ENCODE measurements around the gene BET1.

BET1 gene

GRCh38 chr7:93973134-93973533 lies 31.0 kb downstream of the BET1 start:
- no peak overlapping the region for H3K27ac ChIP-seq
- TF ChIP-seq ZFX (IDR thresholded peaks at IDR 0.05) (no peak), CTCF (conservative IDR thresholded peaks at IDR 0.05) (no peak)

DNA sequence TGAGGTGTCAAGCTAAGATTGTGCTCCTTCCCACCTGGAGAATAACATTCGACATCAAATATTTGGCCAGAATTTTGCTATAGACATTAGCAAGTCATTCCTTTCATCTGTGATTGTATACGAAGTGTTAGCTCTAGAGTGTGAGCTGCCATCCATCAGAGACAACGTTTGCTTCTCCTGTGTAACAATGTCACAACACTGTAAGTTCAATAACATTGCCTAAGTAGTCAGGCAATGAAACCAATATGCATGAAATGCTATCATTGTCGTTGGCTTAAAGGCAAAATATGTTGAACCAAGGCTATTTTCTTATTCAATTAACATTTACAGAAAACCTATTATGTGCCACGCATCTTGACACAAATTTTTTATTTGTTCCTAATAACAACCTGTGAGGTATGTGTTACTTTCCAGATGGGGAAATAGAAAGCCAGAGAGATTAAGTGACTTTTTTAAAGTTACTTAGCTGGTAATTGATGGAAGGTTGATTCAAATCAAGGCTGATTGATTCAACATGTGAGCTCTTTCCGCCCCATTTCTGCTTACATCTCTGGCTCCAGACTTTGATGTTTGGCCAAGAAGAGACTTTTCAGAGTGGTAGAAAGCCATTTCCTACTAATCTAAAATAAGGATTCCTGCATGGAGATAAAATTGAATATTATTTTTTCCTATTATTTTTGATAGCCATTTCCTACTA lies 32.0 kb downstream of the BET1 start:
- no peak overlapping the region for H3K27ac ChIP-seq
- no peak for TF ChIP-seq ZFX (IDR thresholded peaks at IDR 0.05)
- no peak for TF ChIP-seq CTCF (conservative IDR thresholded peaks at IDR 0.05)

DNA sequence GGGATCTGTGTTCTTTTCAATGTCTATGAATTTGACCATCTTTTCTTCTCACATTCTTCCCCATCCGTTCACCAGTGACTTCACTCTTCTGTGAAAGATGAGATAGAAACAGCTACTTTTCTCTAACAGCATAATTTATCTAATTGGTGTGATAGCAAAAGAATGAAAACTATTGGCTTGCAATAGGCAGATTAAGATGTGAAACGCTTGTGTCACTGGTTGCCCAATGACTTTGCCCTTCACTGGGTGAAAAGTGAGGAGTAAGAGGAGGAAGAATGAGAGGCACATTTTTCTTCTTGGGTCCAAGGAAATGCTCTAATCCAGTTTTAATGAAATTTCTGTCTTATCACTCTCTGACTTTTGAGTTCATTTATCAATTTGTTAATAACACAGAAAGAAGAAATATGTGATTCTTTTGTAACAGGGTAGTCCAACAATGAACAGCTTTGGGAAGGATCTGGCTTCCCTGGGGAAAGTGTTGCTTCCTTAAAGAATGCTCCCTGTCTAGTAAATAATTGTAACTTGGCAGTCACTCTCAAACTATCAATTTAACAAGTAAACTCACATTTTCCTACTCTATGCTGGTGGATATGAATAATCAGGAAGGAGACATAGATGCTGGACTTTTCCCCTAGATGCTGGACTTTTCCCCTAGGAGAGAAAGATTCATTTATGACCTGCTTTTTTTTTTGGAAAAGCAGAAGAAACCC lies 35.1 kb downstream of the BET1 start:
- H3K27ac ChIP-seq = no peak overlapping the region
- TF ChIP-seq ZFX (IDR thresholded peaks at IDR 0.05) (no peak), CTCF (conservative IDR thresholded peaks at IDR 0.05) (no peak)

- no peak overlapping the region for H3K27ac ChIP-seq
- TF ChIP-seq CTCF (conservative IDR thresholded peaks at IDR 0.05) = no peak
- TF ChIP-seq ZFX (IDR thresholded peaks at IDR 0.05) = no peak
Observed at GRCh38 chr7:93964813-93965212, 39.3 kb downstream of the BET1 start.

DNA sequence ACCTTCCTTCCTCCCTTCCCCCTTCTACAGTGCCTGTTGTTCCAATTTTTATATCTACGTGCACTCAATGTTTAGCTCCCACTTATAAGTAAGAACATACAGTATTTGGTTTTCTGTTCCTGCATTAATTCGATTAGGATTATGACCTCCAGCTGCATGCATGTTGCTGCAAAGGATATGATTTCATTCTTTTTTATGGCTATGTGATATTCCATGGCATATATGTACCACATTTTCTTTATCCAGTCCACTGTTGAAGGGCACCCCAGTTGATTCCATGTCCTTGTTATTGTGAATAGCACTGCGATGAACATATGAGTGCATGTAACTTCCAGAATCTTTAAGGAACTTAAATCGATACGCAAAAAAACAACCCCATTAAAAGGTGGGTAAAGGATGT lies 39.9 kb downstream of the BET1 start:
- TF ChIP-seq CTCF (conservative IDR thresholded peaks at IDR 0.05) (no peak), ZFX (IDR thresholded peaks at IDR 0.05) (no peak)
- no peak overlapping the region for H3K27ac ChIP-seq

DNA sequence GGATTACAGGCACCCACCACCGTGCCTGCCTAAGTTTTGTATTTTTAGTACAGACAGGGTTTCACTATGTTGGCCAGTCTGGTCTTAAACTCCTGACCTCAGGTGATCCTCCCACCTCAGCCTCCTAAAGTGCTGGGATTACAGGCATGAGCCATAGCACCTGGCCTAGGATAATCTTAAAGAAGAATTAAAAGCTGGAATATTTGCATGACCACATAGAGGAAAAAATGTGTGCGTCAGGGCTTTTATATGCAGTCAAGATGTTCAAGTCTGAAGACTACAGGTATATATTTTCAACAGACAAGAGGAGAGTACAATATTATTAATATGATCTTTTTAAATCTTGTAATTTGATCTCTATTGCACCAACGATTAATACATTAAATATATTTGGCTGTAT lies 43.2 kb downstream of the BET1 start:
- TF ChIP-seq ZFX (IDR thresholded peaks at IDR 0.05) (no peak), CTCF (conservative IDR thresholded peaks at IDR 0.05) (no peak)

GRCh38 chr7:93958651-93959050 lies 45.5 kb downstream of the BET1 start:
- no peak for TF ChIP-seq CTCF (conservative IDR thresholded peaks at IDR 0.05)
- TF ChIP-seq ZFX (IDR thresholded peaks at IDR 0.05) = no peak
- no peak overlapping the region for H3K27ac ChIP-seq

More for the DNA sequence above, 43.2 kb downstream of the BET1 start:
- H3K27ac ChIP-seq = no peak overlapping the region

Data from C4-2B (cell line).